ENCODE results near the gene TBC1D2.
"Not testable (repeated sequence)": the region's sequence is repeated elsewhere in the genome, so short reads cannot be mapped to it uniquely, and the experiment has no call there.

TBC1D2 gene

GRCh38 chr9:98191671-98192502 is 63.6 kb downstream of the TBC1D2 start:
- DNase-seq (ENCODE audit: low read depth in 2 of 2) = no peak

GRCh38 chr9:98191181-98191608 is 64.3 kb downstream of the TBC1D2 start:
- no peak for DNase-seq (ENCODE audit: low read depth in 2 of 2)

GRCh38 chr9:98190757-98191105 is 64.7 kb downstream of the TBC1D2 start:
- no peak for DNase-seq (ENCODE audit: low read depth in 2 of 2)

GRCh38 chr9:98189412-98189811 is 66.0 kb downstream of the TBC1D2 start:
- no peak for DNase-seq (ENCODE audit: low read depth in 2 of 2)

- DNase-seq (ENCODE audit: low read depth in 2 of 2) = no peak
These were observed 67.5 kb downstream of the TBC1D2 start for GRCh38 chr9:98187926-98188325.

- no peak for DNase-seq (ENCODE audit: low read depth in 2 of 2)
These were observed 69.2 kb downstream of the TBC1D2 start for GRCh38 chr9:98186236-98186635.

- no peak for DNase-seq (ENCODE audit: low read depth in 2 of 2)
These were observed 69.8 kb downstream of the TBC1D2 start for GRCh38 chr9:98185611-98186171.

GRCh38 chr9:98185021-98185567 is 70.4 kb downstream of the TBC1D2 start:
- DNase-seq (ENCODE audit: low read depth in 2 of 2) = no peak

GRCh38 chr9:98184326-98184725 is 71.1 kb downstream of the TBC1D2 start:
- no peak for DNase-seq (ENCODE audit: low read depth in 2 of 2)

- no peak for DNase-seq (ENCODE audit: low read depth in 2 of 2)
These were observed 72.4 kb downstream of the TBC1D2 start for GRCh38 chr9:98182889-98183599.

GRCh38 chr9:98182069-98182820 is 73.2 kb downstream of the TBC1D2 start:
- no peak for DNase-seq (ENCODE audit: low read depth in 2 of 2)

GRCh38 chr9:98181746-98182068 is 73.7 kb downstream of the TBC1D2 start:
- no peak for DNase-seq (ENCODE audit: low read depth in 2 of 2)

- DNase-seq (ENCODE audit: low read depth in 2 of 2) = no peak
These were observed 74.5 kb downstream of the TBC1D2 start for GRCh38 chr9:98180996-98181395.

- DNase-seq (ENCODE audit: low read depth in 2 of 2) = no peak
These were observed 76.3 kb downstream of the TBC1D2 start for GRCh38 chr9:98178874-98179850.

GRCh38 chr9:98176391-98177259 is 78.8 kb downstream of the TBC1D2 start:
- DNase-seq (ENCODE audit: low read depth in 2 of 2) = no peak

GRCh38 chr9:98175762-98176161 is 79.7 kb downstream of the TBC1D2 start:
- no peak for DNase-seq (ENCODE audit: low read depth in 2 of 2)

GRCh38 chr9:98175028-98175569 is 80.3 kb downstream of the TBC1D2 start:
- DNase-seq (ENCODE audit: low read depth in 2 of 2) = no peak

GRCh38 chr9:98174502-98174918 is 80.9 kb downstream of the TBC1D2 start:
- DNase-seq (ENCODE audit: low read depth in 2 of 2) = not testable (repeated sequence)

- no peak for DNase-seq (ENCODE audit: low read depth in 2 of 2)
These were observed 82.3 kb downstream of the TBC1D2 start for GRCh38 chr9:98173181-98173580.

Measured in stimulated activated CD8-positive, alpha-beta memory T cell treated with anti-CD3 and anti-CD28 coated beads, Interleukin-2, amount 100 ng/mL, for 1 hour (primary cell).